Occipital lobe (tissue), 2 donors: Measurements from ENCODE around the gene RPL35. TPM values are rescaled to one million over a fixed set of nuclear protein-coding genes. Genes with fewer than 3 reads are reported as not detected.
A peak's percentile ranks its signal among the peaks of the same experiment; 100 is the strongest.

ENCODE experiments used
- DNase-seq: peaks from one replicate; lab custom pipeline; 2025; lab: John Stamatoyannopoulos, UW
- total RNA-seq: library from RNA; depleted of rRNA; stranded (reverse); fragments of >200 nt; gene quantifications from one replicate; pipeline ENCODE4 v1.2.3, GENCODE V29; 2014

The RPL35 gene
- 686 TPM for total RNA-seq

GRCh38 chr9:124861342-124862229 is at the start of gene RPL35, which contains the start of gene ARPC5L:
TSS of gene RPL35 (minus strand) at chr9:124861957. CDS start at chr9:124861912, 45 bp downstream.
TSS of gene ARPC5L (plus strand) at chr9:124862130. CDS start at chr9:124869291, 7,161 bp downstream.
- DNase-seq, result peak; percentile 93

- DNase-seq, result no peak
These were observed 46.3 kb upstream of the RPL35 start for GRCh38 chr9:124908098-124908497.

DNA sequence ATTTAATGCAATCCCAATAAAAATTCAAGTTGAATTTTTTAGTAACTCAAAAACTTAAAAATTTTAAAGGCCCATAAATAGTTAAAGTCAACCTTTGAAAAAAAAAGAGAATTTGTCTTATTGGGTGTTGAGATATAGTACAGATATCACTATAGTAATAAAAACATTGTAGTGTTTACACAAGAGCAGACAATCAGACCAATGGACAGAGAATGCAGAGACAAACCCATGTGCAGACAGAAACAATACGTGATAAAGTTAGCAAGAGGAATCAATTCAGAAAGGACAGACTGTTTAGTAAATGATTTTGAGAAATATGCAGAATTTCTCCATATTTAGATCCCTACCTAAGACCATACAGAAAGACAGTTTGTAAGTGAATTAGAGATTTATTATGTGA is 45.2 kb upstream of the RPL35 start:
- no peak for DNase-seq

GRCh38 chr9:124899845-124900244 is 38.1 kb upstream of the RPL35 start:
- no peak for DNase-seq

- DNase-seq, result no peak
These were observed 36.1 kb upstream of the RPL35 start for GRCh38 chr9:124897570-124898460.

GRCh38 chr9:124894741-124895170 is 33.0 kb upstream of the RPL35 start:
- no peak for DNase-seq

DNA sequence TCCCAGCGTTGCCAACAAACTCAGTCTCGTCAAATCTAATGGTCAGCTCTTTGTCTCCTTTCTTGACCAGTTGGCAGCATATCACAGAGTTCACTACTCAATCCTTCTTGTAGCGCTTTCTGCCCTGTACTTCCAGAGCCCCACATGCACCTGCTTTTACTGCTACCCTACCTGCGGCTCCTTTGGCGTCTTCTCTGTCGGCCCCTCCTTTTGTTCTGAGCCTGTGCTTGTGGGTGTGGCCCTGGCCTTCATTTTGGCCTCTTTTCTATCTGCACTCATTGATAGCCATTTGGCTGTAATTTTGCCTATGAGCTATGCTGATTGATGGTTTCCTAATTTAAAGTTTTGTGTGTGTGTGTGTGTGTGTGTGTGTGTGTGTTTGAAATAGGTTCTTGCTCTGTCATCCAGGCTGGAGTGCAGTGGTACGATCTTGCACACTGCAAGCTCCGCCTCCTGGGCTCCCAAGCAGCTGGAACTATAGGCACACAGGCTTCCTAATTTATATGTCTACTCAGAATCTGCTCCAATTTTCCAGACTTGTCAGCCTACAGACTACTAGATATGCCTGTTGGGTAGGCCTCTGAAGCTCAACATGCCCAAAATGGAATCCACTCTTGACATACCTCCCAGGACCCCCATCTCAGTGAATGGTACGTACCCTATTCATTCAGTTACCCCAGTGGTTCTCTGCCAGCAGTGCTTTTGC is 32.4 kb upstream of the RPL35 start:
- no peak for DNase-seq

DNA sequence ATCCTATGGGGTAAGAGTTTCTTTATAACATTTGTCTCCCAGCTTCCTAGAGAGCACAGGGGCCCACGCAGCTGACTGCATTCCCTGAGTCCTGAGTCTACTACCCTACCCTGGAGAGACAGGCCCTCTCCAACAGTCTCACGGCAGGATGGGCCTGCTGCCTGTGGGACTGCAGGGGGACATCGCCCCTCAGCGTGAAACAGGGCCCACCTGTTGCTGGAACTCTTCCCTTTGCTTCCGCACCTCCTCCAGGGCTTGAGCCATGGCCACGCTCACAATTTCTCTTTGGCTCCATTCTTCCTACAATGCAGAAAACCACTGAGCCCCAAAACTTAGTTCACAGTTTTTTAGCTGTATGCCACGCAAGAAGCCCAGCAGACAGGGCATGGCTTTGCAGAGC is 28.4 kb upstream of the RPL35 start:
- no peak for DNase-seq

DNA sequence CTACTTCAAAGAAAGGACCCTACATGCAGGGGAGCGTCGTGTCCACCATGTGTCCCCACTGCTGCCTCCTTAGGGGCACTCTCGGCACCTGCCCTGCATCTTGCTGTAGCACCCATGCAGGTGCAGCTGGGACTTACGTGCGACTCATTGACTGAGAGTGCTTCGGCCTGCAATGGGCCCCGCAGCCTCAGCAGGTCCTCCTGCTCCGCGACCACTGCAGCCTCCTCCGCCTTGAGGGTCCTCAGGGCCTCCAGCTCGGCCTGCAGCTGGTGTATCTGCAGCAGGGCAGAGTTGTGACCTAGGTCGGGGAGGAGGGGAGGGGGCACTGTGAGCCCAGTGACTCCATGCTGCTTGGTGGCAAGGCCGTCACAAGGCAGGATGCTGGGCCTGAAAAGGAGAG is 27.2 kb upstream of the RPL35 start:
- no peak for DNase-seq

GRCh38 chr9:124887832-124888231 is 26.1 kb upstream of the RPL35 start:
- DNase-seq, result no peak

- DNase-seq, result no peak
These were observed 25.2 kb upstream of the RPL35 start for GRCh38 chr9:124886866-124887492.

DNA sequence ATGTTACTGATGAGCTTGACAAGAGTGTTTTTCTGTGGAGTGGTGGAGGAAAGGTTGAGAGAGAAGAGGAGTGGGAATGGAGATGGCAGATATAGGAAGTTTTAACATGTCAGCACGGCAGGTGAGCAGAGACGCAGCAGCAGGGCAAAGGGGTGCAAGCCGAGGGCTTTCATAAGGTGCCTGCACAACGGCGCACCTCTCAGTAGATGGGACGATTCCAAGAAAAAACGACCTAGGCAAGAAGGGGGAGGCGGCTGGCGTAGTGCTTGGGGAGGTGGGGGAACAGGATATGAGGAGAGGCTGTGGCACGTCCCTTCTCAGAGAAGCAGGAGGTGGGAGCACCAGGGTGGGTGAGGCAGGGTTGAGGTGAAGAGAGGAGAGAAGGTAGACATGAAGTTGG is 24.7 kb upstream of the RPL35 start:
- no peak for DNase-seq

DNA sequence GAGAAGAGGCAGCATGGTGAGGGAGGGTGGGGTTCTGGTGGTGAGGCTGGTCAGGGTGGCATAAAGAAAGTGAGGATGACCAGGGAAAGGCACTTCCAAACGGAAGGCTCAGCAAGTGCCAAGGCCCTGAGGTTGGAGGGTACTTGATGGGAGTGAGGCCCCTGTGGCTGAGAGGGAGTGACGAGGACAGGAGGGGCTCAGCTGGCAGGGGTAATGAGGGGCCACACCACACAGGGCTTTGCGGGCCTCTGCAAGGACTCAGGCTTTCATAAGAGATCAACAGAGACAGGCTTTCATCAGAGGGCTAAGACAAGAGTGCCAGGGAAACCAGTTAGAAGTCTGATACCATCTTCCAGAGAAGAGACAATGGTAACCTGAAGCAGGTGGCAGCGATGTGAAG is 23.8 kb upstream of the RPL35 start:
- no peak for DNase-seq

- DNase-seq, result no peak
These were observed 22.6 kb upstream of the RPL35 start for GRCh38 chr9:124884376-124884775.

- DNase-seq, result no peak
These were observed 20.5 kb upstream of the RPL35 start for GRCh38 chr9:124882231-124882630.

DNA sequence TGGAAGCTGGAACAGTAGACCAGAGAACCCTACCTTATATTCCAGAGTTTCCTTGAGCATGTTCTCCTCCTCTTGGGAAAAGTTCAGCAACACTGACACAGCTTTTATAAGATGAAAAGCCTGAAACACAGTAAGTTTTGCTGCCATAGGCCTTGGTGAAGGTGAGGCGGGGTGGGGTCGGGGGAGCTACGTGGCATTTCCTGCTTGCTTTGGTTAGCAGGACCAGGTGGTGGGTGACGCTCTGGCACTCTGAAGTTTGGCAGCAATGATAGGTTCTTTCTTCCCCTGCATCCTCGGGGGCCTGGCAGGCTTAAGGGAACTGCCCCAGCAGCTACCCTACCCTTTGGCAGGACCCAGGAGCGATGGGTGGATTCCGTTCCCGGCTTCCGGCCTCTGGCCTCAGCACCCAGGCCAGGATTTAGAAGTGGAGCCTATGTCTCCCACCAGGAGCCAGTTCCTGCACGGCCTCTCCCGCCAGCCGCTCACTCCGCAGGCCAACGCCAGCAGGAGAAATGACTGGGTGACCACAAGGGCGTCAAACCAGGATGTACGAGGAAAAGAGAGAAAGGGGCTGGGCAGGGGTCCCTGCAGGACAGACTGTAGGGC is 19.5 kb upstream of the RPL35 start:
- DNase-seq, result no peak

- no peak for DNase-seq
These were observed 18.7 kb upstream of the RPL35 start for GRCh38 chr9:124880501-124880900.

GRCh38 chr9:124879226-124879625 is 17.5 kb upstream of the RPL35 start:
- DNase-seq, result no peak

DNA sequence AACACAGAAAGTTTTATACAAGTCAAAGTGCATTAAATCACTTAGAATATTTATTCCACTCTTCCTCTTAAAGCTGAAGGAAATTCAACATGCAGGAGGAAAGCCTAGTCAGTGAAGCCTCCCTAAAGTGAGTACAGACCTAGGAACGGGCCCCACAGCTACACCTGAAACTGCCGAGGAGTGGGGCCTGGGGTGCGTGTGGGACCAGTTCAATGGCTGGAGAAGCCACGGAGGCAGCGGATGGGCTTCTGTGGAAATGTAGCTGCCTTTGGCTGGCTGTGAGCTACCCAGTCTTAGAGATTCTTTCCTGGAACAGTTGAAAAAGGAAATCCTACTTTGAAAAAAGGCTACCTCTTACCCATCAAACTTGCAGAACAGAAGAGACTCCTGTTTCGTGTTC is 16.8 kb upstream of the RPL35 start:
- DNase-seq, result no peak

DNA sequence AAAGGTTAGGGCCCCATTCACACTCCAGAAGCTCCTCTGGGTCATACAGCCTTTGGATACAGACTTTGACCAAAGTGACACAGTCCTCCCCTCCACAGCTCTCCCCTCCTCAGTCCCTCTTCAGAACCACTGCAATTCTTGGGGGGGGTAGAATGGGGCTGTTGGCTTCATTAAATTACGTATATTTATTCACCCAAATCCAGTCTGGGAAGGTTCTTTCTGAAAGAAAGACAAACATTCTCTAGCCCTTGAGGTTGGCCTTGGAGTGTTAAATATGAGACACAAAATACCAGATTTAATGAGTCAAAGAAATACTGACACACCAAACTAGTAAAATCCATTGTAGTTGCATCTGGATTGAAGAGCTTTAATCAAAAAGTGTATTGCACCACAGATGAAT is 16.3 kb upstream of the RPL35 start:
- DNase-seq, result no peak
